GM19324 (cell line): ENCODE measurements around the gene CD48.

Source experiments
- ATAC-seq: cut with Tn5 transposase; IDR thresholded peaks from one replicate; pipeline ENCODE4 v1.9.1; 2021; ENCODE audit warnings: mild to moderate bottlenecking, moderate library complexity; ENCODE audit not compliant: unreplicated experiment, low FRiP score

CD48 gene

GRCh38 chr1:160637821-160638539, 73.6 kb downstream of the CD48 start:
- ATAC-seq, result peak; percentile 35

GRCh38 chr1:160637065-160637464, 74.6 kb downstream of the CD48 start:
- ATAC-seq, result no peak

GRCh38 chr1:160636547-160636946, 75.1 kb downstream of the CD48 start:
- ATAC-seq, result no peak

DNA sequence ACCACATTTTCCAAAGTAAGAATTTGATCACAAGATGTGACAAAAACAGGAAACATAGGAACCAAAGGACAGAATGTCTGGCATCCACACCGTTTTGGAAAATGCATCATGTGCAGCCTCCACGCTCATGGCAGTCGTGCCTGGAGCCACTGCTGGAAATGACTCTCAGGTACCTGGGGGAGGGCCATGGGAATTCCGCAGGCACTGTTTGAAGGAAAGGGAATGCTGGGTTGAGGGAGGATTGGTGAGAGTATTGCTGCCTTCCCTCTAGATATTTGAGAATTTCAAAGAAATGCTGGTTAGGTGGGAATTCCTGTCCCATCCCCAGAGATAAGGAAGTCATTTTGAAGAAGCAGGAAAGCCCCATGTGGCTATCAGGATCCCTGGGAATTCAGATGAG, 75.5 kb downstream of the CD48 start:
- no peak for ATAC-seq

GRCh38 chr1:160634543-160635491, 76.8 kb downstream of the CD48 start:
- no peak for ATAC-seq

GRCh38 chr1:160633330-160633903, 78.2 kb downstream of the CD48 start:
- ATAC-seq, result no peak

DNA sequence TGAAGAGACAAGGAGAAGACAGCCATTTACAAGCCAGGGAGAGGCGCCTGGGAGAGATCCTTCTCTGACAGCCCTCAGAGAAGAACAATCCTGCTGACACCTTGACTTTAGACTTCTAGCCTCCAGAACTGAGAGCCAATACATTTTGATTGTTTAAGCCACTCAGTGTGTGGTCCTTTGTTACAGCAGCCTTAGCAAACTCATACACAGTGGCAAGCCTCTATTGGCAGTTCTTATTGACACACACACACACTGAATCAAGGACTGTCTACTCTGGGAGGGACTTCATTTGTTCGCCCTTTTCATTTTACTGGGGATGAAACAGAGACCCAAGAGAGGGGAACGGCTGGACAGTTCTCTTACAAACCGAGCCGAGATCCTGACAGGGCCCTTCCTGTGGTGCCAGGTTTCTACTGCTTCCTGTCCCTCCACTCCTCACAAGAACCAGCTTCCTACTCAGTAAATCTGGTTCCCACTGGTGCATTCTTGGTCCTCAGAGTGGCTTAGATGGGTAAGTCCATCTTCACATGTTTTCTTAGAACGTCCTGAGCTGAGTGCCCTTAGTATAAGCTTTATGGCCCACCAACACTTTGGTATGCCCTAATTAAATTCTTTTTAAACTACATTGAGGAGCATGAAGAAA, 79.5 kb downstream of the CD48 start:
- no peak for ATAC-seq

DNA sequence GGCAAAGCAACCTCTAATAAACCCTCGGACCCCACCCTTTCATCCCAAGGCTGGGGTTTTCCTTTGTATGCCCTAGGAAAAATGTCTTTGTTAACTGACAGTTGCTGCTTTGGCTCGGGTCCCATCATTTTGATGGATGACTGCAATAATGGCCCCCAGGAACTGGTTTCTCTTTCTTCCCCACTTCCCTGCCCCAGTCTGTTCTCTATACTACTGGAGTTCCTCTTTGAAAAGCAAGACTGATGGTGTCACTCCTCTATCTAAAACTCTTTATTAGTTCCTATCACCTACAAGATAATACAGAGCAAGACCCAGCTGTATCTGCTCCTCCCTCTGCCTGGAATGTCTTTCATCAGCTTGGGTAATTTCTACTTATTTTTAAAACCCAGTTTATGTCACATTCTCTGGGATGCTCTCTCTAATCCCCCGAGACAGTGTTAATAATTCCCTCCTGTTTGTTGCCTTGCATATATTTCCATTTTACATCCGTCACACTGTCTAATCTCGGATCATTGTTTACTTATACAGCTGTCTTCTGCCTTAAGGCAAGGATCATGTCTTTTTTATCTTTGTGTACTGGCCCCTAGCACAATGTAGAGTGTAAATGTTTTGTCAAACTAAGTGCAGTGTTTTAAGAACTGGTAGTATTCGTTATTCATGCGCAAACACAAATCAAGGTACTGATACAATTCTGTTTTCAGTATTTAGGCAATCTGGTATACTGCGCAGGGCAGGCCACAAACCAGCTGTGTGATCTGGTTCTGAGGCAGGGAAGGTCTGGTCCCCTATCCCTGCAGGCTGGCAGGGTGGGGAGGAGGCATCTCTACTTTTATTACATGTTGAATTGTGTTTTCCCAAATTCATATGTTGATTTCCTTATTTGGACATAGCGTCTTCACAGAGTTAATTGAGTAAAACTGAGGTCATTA, 80.8 kb downstream of the CD48 start:
- ATAC-seq, result no peak

- no peak for ATAC-seq
Measured at GRCh38 chr1:160629286-160630210, 82.1 kb downstream of the CD48 start.

- ATAC-seq, result no peak
Measured at GRCh38 chr1:160628799-160629263, 82.8 kb downstream of the CD48 start.
